ENCODE results near the gene NEU2. TPM values are rescaled to one million over a fixed set of nuclear protein-coding genes. Genes with fewer than 3 reads are reported as not detected.
A peak's percentile ranks its signal among the peaks of the same experiment; 100 is the strongest.

Gene NEU2
- polyA plus RNA-seq (2013, experiment 1 of 2; ENCODE audit: insufficient read length): not detected
- not detected for polyA plus RNA-seq (2013, experiment 2 of 2; ENCODE audit: insufficient read length)

DNA sequence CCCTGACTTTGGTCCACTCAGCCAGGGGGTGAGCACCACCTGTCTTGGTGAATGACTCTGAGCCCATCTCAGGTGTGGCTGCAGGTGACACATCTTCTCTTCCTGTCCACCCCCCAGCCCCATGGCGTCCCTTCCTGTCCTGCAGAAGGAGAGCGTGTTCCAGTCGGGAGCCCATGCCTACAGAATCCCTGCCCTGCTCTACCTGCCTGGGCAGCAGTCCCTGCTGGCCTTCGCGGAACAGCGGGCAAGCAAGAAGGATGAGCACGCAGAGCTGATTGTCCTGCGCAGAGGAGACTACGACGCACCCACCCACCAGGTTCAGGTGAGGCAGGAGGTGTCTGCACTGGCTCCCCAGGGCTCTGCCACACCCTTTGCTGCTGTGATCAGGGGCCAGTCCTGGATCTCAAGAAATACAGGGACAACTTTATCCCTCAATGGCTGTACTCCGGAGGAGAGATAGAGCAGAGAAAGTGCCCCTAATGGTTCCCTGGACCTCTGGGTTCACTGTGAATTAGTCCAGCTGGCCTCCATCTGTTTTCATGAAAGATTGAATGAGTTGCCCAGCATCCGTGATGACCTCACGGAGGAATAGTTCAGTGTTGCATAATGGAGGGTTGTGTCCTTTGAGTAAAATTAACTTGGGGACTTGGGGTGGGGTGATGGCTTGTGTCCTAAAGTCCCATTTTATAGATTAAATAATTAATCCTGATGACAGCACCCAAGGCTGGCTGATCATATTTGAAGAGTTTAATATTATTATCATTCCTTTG is at the start of gene NEU2:
Gene NEU2 (plus strand): TSS at position 122 of the 770 bp plus-strand sequence. CDS start 0 bp downstream, at position 122.
- DNase-seq: no peak

DNA sequence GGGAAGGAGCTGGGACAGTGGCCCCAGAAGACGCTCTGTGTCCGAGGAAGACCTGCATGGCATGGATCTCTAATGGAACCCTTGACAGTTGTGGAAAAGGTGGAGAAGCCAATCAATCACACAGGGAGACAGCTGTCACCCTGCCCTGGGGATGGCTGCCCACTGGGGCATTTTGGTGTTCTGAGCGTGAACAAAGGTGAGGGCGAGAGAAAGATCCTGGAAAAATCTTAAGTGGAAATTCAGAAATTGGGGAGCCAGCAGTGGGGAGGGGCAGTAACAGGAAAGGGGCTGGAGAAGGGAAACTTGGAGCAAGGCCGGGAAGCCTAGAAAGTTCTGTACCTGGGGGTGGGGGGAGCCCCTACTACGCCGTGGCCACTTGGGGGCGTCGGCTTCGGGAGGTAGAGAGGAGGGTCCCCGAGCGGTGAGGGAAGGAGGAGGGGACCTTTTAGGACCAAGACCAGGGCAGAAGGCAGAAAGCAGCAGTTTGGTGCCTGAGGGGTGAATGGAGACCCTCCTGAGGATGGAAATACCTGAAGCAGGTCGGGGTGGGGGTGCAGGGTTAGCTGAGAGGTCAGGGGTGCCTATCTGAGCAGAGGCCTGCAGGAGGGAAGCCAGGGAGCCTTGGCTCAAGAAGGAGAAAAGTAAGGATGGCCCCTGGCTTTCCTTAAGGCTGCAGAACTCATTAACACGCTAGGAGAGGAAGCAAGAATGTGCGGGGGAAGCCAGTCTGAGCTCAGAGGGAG is 49.4 kb upstream of the NEU2 start:
- no peak for DNase-seq

DNA sequence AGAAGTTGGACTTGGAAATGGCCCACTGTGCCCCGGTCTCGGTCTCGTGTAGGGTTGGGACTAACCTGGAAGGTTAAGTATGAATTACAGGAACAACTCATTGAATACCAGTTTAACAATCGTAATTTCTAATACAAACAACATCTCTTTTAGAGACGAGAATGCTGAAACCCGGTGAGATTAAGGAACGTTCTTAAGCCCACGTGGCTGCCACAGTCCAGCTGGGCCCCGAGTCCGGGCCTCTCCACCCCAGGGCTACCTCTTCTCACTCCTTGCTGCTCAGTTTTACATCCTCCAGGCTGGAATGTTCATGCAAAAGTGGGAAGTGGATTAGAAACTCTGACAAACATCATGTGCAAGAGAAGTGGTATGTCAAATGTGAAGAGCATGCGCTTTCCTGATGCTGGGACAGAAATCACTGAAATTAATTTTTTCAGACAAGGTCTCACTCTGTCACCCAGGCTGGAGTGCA is 48.8 kb upstream of the NEU2 start:
- DNase-seq: no peak

DNA sequence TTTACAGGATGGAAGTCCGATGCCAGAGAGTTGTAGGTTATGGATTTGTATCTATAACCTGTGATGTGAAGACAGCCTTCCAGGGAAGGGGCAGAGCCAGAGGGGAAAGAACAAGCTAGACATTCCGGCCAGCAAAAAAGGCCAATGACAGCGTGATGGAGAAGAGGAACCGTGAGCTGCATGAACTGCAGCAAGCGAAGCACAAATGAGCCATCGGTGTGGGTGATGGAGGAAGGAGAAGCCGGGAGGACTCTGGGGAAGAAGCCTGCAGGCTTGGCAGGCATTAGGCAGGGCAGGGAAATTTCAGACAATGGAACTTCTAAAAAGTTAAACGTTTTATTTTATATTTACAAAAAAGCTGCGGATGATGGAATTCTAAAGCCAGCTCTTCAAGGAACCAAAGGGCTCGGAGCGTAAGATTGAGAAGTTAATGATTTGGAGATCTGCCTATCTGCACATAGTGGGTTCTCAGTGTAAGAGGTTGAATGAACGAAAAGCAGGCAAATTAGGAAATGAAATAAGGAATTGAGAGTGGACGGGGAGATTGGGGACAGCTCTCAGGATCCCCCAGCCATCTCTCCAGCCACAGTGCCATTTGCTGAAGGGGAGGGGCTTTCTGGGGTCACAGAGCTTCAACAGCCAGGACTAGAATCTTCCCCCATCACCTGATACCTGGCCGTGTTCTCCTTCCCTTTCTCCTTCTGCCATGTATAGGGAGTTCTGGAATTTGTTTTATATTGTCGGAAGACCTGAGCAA is 47.8 kb upstream of the NEU2 start:
- no peak for DNase-seq

DNA sequence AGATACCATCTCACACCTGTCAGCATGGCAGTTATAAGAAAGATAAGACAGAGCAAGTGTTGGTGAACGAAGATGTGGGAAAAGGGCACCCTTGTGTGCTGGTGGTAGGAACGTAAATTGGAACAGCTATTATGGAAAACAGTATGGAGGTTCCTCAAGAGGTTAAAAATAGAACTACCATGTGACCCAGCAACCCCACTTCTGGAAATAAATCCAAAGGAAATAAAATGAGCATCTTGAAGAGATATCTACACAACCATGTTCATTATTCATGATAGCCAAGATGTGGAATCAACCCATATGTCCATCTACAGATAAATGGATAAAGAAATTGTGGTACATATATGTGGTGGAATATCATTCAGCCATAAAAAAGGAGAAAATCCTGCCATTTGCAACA is 46.3 kb upstream of the NEU2 start:
- DNase-seq: no peak

DNA sequence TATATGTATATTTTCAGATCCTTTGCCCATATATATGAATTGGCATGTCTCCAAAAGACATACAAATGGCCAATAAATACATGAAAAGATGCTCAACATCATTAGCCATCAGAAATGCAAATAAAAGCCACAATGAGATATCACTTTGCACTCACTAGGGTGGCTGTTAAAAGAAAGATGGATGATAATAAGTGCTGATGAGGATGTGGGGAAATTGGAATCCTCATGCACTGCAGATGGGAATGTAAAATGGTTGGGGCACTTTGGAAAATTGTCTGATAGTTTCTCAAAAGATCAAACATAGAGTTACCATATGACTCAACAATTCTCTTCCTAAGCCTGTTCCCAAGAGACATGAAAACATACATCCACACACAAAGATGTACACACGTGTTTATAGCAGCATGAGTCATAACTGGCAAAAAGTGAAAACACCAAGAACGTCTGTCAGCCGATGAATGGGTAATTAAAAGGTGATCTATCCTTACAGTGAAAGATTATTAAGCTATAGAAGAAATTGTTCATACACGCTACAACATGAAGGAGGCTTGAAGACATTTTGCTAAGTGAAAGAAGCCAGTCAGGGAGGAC is 39.1 kb upstream of the NEU2 start:
- DNase-seq: no peak

DNA sequence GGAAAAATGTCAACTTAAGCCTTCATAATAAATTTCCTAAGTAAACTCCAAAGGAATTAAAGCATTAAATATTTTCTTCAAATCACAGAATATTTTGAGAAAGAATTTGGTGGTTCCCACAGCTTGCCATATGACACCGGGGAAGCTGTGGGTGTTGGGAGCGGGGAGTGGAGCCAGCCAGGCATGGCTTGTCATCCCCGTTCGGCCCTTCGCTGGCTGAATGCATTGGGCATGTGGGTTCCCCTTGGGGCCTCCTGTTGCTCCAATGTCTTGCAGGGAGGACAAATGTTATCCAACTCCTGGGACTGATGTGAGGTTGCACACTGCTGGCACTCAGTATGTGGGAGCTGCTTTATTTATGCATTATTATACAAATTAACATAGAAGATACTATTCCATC is 38.0 kb upstream of the NEU2 start:
- DNase-seq: no peak

DNA sequence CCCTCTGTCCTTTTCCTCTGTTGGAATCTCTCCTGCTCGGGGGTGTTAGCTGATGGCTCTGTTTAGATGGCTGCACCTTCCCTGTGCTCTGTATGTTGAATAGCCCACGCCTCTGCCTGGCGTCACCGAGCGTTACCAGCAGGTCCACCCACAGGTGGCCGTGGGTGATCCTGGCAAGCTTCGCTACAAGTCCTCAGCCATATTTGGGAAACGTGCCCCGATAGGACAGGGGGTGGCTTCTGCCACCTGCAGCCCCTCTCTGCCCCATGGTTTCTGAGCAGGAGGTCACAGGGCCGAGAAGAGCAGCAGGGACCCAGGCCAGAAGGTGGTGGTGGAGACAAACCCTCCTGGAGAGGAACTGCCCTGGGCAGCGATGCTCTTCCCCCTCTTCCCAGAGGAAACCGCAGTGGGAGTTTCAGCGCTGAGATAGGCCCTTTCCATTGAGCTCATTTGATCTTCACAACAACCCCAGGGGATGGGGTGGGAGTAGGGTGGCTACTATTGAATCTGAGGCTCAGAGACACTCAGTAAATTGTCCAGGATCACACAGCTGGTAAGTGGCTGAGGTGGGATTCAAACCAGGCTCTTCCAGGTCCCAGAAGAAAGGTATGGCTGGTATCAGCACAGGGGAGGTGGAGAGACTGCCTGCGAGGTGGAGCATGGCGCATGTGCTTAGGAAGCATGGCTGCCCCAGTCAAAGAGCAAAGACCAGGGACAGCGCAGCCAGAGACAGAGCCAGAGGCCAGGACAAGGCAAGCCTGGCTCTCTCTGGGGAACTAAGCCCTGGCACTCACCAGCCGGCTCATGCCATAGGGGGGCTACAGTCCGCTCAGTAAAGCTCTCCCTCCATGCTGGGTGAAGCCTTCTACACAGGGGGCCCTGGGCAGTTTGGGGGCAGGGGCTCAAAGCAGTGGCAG is 34.5 kb upstream of the NEU2 start:
- DNase-seq: no peak

DNA sequence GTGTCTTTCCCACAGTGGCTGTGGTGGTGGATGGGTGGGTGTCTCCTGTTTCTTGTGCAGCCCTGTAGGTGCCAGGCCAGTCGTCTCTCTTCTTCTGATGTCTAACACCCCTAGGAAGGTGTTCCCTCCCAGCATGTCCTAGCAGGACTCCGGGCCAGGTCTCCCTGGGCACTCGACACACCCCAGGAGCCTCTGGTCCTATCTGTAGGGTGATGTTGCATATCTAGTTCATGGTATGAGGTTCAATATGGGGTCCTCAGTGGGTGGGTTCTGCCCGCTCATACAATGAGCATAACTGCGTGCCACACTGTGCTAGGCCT is 33.8 kb upstream of the NEU2 start:
- no peak for DNase-seq

DNA sequence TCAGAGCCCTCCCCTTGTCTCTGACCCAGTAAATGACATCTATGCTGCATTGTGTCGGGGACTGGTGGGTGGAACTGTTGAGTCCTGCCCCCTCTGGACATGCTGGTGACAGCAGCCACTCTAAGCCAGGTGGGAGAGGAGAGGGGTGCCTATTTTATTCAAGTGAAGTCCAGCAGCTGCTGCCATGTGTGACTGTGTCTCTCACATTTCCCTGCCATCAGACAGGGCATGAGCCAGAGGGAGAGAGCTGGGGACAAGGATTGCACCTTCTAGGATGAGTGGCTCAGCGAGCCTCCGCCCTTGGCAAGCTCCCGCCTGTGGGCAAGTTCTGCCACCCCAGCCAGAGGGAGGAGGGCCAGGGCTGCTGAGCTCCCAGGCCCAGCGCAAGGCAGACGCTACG is 33.1 kb upstream of the NEU2 start:
- no peak for DNase-seq

DNA sequence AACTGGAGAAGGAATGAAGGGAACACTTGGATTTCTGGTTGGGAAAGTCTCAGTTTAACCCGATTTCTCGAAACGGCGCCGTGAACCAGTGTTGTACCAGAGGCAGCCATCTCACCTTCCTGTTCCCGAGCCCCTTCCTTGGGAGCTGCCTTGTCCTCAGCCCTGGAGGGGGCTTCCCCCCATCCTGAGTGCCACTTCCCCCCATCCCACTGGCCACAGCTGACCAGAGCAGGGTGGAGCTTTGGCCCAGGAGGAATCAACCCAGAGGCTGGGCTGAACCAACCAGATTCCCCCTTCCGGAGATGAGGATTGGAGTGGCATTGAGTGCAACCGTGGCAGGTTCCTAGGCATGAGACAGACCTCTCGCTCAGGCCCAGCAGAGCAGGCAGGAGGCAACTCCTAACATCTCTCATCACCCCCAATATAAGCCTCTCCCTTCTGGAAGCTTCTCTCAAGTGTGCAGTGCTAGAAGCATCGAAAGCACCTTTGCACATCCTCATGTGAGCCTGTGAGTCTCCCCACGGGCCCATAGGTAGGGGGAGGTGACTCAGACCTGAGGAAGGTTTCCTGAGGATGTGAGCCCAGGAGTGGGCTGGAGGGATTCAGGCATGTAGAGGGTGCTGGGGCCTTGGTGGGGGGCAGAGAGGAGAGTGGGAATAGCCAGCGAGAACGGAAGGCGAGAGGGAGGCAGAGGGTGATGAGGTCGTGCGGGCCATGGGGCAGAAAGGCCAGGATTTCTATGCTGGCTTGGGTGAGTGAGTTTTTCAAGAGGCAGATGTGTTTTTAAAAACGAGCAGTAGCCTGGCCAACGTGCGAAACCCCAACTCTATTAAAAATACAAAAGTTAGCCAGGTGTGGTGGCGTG is 31.4 kb upstream of the NEU2 start:
- DNase-seq: no peak

DNA sequence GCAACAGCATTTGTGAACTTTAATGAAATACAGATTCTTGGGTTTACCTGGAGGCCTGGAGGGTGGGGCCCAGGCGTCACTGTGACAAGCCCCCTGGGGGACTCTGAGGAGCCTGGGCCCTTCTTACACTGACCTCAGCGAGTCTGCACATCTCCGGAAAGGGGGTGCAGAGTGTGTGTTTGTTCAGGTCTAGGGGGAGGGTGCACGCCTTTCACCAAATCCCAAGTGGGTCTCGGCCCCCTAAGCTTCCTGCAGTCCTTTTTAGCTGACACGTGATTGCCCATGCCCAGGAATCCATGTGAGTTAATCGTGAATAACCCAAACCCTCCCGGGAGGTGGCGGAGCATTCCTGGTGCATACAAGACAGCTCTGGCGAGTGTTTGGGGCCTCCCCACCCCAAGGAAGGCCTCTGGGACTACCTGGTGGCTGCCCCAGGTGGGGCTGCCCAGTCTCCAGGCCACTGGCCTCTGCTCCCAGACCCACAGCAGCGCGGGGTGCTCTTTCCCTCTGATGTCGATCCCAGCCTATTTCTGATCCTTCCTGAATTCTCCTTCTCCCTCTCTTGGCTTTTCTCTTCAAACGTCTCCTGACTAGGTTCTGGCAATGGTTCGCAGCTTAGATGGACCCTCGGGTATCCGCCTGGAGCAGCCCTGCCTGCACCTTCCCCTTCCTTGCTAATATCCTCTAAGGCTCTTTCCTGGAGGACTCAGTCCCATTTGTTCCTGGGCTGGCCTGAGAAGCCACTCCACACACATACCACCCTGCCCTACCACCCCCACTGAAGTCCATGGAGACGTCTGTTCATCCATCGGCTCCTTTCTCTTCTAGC is 29.4 kb upstream of the NEU2 start:
- no peak for DNase-seq

DNA sequence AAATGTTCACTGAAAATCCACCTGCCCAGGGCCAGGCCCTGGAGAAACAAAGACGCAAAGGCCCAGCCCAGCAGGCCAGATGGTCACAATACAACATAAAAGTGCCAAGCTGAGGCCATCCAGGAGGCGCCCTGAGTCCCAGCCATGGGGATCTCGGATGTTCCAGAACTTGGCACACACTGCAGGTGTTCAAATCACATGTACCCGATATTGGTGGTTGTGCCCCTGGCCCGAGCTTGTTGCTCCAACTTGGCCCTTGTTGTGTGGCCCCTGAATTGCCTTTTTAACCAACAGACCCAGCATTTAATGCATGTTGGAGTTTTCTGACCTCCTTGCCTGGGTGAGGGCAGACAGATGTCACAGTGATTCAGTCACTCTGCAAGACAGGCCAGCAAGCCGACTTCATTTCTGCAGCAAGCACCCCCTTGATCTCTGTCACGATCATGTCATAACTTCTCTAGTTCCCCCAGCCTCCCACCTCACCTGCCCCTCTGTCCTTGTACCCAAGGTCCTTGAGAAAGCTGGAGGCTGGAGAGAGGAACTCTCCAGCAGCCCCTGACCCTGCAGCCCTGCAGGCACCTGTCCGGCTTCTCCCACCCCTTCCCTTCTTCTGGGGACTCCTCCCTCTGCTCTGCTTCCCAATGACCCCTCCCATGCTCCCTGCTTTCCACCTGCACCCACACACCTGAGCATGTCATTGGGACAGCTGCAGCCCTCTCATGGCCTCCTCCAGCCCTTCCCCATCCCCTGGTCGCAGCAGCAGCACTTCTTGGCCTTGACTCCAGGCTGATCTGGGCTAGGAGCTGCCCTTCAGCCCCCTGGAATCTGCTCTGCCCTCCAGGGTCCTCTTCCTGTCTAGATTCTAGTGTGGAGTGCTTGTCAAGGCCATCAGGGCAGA is 28.6 kb upstream of the NEU2 start:
- DNase-seq: no peak

DNA sequence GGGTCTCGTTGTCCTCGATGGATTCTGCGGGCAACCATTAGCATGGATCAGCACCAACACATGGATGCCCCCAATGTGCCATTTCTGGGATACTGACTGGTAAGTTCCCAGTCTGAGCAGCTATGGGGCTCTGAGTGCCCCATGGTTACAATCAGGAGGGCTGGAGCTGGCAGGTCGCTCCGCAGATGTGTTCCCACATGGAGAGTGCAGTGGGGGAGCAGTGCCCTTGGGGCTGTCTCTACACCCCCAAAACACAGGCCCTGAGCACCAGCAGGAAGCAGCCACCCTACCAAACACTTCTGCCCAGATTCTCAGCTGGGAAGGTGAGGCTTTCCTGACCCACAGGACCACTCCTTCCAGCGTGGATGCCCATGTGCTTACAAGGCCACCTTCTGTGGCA is 27.4 kb upstream of the NEU2 start:
- no peak for DNase-seq

DNA sequence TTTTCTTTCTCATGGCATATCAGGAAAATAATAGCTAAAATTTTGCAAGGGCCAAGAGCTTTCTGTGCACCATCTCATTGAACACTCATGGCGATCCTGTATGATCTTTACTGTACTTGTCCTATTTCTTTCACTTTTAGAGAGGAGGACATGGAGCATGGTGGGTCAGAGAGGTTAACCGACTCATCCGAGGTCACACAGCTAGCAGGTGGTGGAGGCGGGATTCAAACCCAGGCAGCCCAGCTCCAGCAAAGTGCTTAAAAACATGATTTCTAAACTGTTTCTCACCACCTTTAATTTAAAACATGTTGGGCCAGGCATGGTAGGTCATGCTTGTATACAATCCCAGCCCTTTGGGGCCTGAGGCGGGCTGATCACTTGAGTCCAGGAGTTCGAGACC is 25.8 kb upstream of the NEU2 start:
- DNase-seq: no peak

DNA sequence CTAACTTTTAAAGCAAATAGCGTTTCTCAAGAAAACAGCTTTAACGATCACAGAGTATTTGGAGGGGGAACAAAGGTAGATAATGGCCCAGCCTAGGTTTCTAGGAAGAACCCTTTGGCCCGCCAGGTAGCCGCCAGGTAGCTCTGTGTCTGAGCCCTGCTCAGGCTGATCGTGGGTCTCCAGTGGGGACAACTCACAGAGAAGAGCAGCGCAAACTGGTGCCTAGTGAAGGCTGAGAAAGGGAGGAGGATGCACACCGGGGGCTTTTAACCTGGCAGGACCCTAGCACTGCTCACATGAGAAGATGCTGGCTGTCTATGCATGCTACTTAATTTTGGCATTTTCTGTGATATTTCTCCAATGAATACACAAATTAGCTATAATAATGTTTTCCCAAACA is 25.2 kb upstream of the NEU2 start:
- DNase-seq: no peak

DNA sequence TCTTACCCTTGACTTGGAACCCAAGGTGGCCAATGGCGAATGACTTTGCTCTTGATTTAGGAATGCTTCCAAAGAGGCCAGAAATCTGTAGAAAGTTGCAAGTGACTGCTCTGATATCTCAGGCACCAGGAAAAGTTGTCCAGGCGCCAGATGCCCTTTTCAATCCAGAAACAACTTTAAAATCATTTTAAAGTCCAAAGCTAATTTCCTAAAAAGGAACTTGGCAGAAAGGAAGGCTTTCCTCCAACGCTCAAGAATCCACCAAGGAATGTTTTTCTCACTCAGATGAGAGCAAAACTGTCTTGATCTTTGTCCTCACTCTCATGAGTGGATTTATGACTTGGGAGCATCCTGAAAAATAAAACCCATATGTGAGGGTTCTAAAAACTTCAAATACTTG is 24.7 kb upstream of the NEU2 start:
- DNase-seq: peak; percentile 40

DNA sequence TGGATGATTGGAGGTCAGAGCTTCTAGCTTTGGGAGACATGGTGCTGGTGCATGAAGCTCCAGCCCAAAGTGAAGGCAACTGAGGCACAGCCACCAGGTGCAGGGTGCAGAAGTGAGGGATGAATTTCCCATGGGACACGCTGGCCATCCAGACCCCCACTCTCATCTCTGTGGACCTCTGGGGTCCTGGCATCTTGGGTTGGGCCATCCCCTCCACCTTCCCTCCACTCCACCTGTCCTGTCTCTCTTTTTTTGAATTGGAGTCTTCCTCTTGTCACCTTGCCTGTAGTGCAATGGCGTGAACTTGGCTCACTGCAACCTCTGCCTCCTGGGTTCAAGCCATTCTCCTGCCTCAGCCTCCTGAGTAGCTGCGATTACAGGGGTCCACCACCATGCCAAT is 22.8 kb upstream of the NEU2 start:
- no peak for DNase-seq
